Right atrium auricular region (tissue), 2 donors: ENCODE measurements around the gene SPATS2L. TPM values are rescaled to one million over a fixed set of nuclear protein-coding genes. Genes with fewer than 3 reads are reported as not detected.
A peak's percentile ranks its signal among the peaks of the same experiment; 100 is the strongest.

Experiments used
- DNase-seq: peaks from one replicate; pipeline ENCODE4 v3.0.0-alpha.2; 2019; ENCODE audit warnings: low spot score
- H3K27ac ChIP-seq, 2 donors: fragments of 200-600 bp; sonication (generic); 1 replicate in 1 of 2; 2 replicates in 1 of 2; pipeline ENCODE4 v1.5.1; 2016 to 2019
- H3K27me3 ChIP-seq, 2 donors: fragments of 200-600 bp; sonication (generic); one replicate each; pipeline versions ENCODE4 v1.5.1 to v1.6.0; 2017 to 2019
- H3K36me3 ChIP-seq: fragments of 200-600 bp; sonication (generic); one replicate; pipeline ENCODE4 v1.5.1; 2016
- H3K4me1 ChIP-seq, 2 donors: fragments of 200-600 bp; sonication (generic); one replicate each; pipeline versions ENCODE4 v1.5.1 to v1.6.0; 2017 to 2019
- H3K4me3 ChIP-seq, 2 donors: fragments of 200-600 bp; sonication (generic); 1 replicate in 1 of 2; 2 replicates in 1 of 2; pipeline ENCODE4 v1.5.1; 2017 to 2019; ENCODE audit warnings: mild to moderate bottlenecking in 1 of 2, moderate library complexity in 1 of 2
- H3K9me3 ChIP-seq, 2 donors: fragments of 200-600 bp; sonication (generic); one replicate each; pipeline ENCODE4 v1.5.1; 2019
- total RNA-seq, 2 donors: library from RNA; depleted of rRNA; stranded (reverse); fragments of >200 nt; gene quantifications; one replicate each; pipeline ENCODE4 v1.1.0, GENCODE V29; 2016
- TF ChIP-seq, protein P1 (sequence below), 2 donors: fragments of 200-600 bp; sonication (generic); IDR thresholded peaks; one replicate each; pipeline ENCODE4 v1.5.1; 2019; ENCODE audit warnings: antibody characterized with exemption in 2 of 2

Gene SPATS2L
- total RNA-seq, 2 donors from 2014 or later: 103 to 126 TPM

DNA sequence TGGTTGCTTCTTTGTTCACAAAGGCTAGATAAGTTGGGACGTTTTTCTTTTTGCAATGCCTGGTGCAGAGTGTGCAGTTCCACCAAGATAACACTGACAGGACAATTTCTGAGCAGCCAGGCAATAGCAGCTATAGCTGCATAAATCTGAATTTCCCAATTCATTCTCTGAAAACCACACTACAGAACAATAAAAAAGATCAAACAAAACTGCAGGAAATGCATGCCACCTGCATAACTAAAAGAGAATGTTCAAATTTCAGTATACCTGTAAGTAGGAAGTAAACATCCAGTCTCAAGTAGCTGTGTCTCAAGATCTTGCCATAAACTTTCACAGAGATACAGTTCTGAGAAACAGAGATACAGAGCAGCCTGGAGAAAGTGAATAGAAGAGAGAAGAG, 208.7 kb downstream of the SPATS2L start:
- Histone ChIP-seq H3K27me3 (no peaks in the 10 kb centered on the region), H3K4me1 (peaks cover 0 to 6% of the 10 kb centered on the region in 2 donors), H3K4me3 (no peak overlapping the region), H3K27ac (no peak overlapping the region), H3K36me3 (no peaks in the 10 kb centered on the region), H3K9me3 (no peaks in the 10 kb centered on the region)
- DNase-seq: no peak
- TF ChIP-seq, protein P1, sequence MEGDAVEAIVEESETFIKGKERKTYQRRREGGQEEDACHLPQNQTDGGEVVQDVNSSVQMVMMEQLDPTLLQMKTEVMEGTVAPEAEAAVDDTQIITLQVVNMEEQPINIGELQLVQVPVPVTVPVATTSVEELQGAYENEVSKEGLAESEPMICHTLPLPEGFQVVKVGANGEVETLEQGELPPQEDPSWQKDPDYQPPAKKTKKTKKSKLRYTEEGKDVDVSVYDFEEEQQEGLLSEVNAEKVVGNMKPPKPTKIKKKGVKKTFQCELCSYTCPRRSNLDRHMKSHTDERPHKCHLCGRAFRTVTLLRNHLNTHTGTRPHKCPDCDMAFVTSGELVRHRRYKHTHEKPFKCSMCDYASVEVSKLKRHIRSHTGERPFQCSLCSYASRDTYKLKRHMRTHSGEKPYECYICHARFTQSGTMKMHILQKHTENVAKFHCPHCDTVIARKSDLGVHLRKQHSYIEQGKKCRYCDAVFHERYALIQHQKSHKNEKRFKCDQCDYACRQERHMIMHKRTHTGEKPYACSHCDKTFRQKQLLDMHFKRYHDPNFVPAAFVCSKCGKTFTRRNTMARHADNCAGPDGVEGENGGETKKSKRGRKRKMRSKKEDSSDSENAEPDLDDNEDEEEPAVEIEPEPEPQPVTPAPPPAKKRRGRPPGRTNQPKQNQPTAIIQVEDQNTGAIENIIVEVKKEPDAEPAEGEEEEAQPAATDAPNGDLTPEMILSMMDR (IDR thresholded peaks at IDR 0.05): no peak

DNA sequence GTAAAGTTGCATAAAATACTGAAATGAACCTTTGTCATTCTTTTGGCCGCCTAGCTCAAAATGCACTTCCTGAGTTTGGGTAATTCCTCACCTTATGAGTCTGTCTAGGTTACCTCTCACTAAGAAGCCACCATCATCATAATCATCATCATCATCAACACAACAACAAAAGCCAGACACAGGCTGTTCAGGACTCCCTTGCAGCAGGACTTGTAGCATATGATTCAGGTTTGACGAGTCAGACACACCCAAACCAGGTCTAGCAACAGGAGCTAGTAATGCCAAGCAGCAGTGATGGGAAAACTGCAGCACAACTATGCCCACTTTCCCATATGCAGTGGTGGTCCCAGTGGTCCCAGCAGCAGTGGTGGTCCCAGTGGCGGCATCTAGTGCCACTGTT, 216.7 kb downstream of the SPATS2L start:
- TF ChIP-seq, protein P1 (IDR thresholded peaks at IDR 0.05): no peak
- H3K27ac ChIP-seq: no peak overlapping the region
- no peaks in the 10 kb centered on the region for H3K27me3 ChIP-seq
- DNase-seq: no peak
- no peaks in the 10 kb centered on the region for H3K9me3 ChIP-seq
- no peaks in the 10 kb centered on the region for H3K36me3 ChIP-seq
- peaks cover 0 to 8% of the 10 kb centered on the region in 2 donors for H3K4me1 ChIP-seq
- no peak overlapping the region for H3K4me3 ChIP-seq

DNA sequence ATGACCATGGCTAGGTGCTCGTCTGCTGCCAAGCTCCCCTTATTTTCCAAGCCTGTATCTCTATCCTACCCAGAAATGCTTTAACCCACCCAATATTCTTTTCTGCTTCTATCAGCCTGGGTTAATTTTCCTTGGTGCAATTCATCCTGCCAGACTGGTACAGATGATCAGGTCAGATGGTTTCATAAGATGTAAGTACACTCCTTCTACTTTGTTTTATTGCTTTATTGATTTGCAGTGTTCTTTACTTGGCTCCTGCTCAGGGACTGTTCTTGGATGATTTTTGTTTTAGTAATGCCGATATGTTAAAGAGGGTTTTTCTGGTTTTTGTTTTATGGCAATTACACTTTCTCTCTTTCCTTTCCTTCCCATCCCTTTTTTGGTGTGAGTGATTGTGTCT, 217.1 kb downstream of the SPATS2L start:
- H3K9me3 ChIP-seq: no peaks in the 10 kb centered on the region
- H3K4me3 ChIP-seq: no peak overlapping the region
- H3K27me3 ChIP-seq: no peaks in the 10 kb centered on the region
- no peak for DNase-seq
- H3K27ac ChIP-seq: no peak overlapping the region
- peaks cover 0 to 8% of the 10 kb centered on the region in 2 donors for H3K4me1 ChIP-seq
- no peaks in the 10 kb centered on the region for H3K36me3 ChIP-seq
- TF ChIP-seq, protein P1 (IDR thresholded peaks at IDR 0.05): no peak

DNA sequence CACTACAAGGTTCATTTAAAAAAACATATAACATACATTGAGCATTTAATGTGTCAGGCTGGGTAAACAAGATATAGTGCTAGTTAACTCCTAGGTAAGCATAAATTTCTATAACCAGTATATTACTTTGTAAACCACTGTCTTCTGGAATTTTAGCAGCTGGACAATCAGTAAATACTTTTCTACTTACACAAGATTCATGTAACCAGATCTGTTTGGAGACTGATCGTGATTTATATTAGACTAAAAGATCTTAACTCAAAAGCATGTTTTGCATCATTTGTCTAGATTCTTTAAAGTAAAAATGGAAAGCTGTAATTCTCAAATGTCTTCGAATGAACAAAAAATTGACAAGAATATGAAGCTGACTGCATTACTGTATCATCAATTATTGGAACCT, 218.6 kb downstream of the SPATS2L start:
- H3K4me3 ChIP-seq: no peak overlapping the region
- H3K9me3 ChIP-seq: no peaks in the 10 kb centered on the region
- H3K36me3 ChIP-seq: no peaks in the 10 kb centered on the region
- peaks cover 0 to 8% of the 10 kb centered on the region in 2 donors for H3K4me1 ChIP-seq
- no peak for DNase-seq
- TF ChIP-seq, protein P1 (IDR thresholded peaks at IDR 0.05): no peak
- no peak overlapping the region for H3K27ac ChIP-seq
- H3K27me3 ChIP-seq: no peaks in the 10 kb centered on the region

DNA sequence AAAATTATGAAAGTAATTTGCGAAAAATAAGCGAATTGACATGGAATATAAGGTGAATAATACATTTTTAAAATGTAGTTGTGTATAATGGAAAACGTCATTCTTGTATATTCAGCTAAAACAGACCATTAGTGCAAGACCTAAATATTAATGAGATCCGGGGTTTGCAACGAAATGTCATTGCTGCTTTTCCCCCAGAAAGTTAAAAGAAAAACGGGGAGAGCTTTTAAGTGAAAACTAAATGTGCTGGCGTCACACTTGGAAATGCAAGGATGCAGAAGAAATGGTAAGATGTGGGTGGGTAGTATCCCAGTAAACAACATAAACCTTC, 219.0 kb downstream of the SPATS2L start:
- DNase-seq: no peak
- peak overlapping the region; percentile 47 to 53 for H3K27ac ChIP-seq

More for the DNA sequence above, 219.0 kb downstream of the SPATS2L start:
- no peaks in the 10 kb centered on the region for H3K27me3 ChIP-seq
- no peaks in the 10 kb centered on the region for H3K9me3 ChIP-seq
- TF ChIP-seq, protein P1 (IDR thresholded peaks at IDR 0.05): no peak
- peak overlapping the region; percentile 74 to 79 for H3K4me3 ChIP-seq
- peaks cover 0 to 8% of the 10 kb centered on the region in 2 donors for H3K4me1 ChIP-seq
- H3K36me3 ChIP-seq: no peaks in the 10 kb centered on the region
